ENCODE measurements around the gene ISCA1.

The ISCA1 gene

DNA sequence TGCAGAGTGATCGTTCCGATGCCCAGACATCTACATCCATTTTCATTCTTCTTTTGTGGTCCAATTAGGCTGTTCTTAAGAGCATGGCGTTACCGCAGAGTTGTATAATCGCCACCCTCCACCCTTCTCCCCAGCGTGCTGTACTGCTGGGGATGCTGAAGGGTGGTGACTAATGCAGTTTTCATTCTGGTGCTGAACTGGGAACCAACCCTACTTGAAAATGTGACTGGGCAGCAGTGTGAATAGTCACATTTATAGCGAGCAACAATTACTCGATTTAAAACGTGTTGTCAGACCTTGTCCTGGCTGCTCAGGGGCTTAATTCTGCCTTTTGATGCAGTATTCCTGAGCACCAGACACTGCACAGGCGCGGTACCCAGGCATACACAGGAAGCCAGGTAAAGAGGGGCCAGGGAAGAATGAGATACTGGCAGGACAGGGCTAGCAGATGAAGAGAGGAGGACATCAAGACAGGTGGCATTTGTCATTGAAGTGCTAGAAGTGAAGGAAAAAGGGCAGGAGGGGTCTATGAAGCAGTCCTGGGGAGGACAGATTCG is 719 bp upstream of the ISCA1 start:
- DNase-seq = peak; percentile 67

- DNase-seq = no peak
These were observed 703 bp downstream of the ISCA1 start for GRCh38 chr9:86281593-86282076.

GRCh38 chr9:86280580-86280979 is 1.8 kb downstream of the ISCA1 start:
- no peak for DNase-seq

DNA sequence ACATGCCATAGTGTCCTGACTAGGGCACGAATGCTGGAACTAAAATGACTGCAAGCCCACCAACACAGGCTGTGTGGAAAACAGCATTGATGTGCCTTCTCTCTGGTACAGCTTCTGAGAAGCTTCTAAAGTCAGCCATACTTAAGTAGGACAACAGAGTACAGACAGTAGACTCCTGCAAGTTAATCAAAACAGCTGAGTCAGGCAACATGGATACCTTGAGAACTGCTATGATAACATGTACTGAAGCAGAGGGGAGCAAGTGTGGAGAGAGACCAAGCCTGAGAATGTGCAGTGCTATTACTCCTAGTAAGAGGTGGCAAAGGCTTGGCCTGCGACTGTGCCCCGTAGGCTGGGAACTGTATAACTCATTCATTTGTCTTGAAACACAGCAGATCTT is 2.5 kb downstream of the ISCA1 start:
- no peak for DNase-seq

- DNase-seq = no peak
These were observed 5.3 kb downstream of the ISCA1 start for GRCh38 chr9:86277072-86277471.

GRCh38 chr9:86275962-86276361 is 6.4 kb downstream of the ISCA1 start:
- no peak for DNase-seq

- DNase-seq = no peak
These were observed 7.3 kb downstream of the ISCA1 start for GRCh38 chr9:86274821-86275643.

- no peak for DNase-seq
These were observed 10.1 kb downstream of the ISCA1 start for GRCh38 chr9:86272221-86272620.

DNA sequence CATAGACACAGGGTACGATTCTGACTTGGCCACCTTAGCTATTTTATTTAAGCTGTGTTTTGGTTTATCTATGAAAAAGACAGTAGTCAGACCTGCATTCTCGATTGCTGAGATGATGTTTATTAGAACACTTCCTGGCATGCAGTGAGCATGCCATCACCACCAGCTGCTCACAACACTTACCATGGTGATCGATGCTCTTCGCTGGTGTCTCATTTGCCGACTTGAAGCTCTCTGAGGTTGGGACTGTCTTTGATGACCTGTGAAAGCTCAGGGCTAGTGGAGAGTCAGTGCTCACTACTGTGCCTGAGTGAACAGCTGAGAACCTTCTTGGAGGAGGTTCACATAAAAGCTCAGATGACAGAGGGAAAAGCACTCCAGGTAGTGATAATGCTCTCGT is 18.5 kb downstream of the ISCA1 start:
- no peak for DNase-seq

DNA sequence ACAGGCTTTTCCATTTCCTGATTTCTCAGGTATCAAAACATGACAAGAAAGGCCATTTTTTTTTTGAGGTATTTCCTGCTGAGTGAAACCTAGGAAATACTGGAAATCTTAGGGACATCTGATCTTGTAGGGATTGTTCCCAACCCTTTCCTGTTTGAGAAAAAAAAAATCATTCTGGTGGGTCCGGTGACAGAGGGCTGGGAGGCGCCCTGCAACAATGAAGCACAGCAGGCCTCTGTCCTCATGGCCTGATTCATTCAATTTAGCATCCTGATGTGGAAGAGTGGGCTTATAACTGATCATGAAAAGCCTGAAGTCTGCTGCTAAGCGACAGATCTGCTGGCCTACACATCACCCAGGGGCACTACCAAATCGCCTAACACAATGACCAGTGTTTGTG is 19.8 kb downstream of the ISCA1 start:
- DNase-seq = no peak

GRCh38 chr9:86259557-86259956 is 22.8 kb downstream of the ISCA1 start, which contains the start of gene C9orf153:
TSS of gene C9orf153 (minus strand) at chr9:86259657. CDS start at chr9:86229603, 30,054 bp downstream.
- no peak for DNase-seq

GRCh38 chr9:86257391-86257790 is 24.9 kb downstream of the ISCA1 start:
- DNase-seq = no peak

DNA sequence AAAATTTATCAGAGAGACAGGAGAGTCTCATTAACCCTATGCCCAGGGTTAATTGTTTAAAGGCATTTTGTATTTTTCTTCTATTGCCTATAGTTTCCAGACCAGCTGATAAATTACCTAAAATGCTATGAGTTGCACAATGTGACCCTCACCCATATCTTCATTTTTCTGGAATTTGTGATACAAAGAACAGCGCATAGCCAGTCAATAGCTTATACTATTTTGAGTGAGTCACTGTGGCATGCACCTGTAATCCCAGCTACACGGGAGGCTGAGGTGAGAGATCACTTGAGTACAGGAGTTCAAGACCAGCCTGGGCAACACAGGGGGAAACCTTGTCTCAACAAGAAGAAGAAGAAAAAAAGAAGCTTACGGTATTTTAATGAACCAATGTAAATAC is 25.7 kb downstream of the ISCA1 start:
- DNase-seq = no peak

GRCh38 chr9:86253577-86253976 is 28.8 kb downstream of the ISCA1 start:
- DNase-seq = no peak

DNA sequence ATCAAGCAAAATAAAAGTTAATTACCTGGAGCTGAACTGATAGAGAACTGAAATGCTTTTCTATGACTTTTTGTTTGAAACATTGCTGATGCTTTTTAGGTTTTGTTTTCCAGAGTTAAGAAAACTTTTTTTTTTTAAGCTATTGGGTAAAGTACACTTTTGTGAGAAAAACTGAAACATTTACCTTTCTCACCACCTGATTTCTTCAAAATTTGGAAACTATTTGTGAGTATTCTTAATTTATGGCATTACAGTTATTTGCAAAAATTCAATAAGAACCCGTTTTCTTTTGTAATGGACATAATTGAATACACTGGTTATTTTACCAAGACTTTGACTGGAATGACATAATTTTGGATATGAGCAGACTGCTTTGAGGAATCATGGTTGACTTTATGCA is 29.5 kb downstream of the ISCA1 start:
- no peak for DNase-seq

DNA sequence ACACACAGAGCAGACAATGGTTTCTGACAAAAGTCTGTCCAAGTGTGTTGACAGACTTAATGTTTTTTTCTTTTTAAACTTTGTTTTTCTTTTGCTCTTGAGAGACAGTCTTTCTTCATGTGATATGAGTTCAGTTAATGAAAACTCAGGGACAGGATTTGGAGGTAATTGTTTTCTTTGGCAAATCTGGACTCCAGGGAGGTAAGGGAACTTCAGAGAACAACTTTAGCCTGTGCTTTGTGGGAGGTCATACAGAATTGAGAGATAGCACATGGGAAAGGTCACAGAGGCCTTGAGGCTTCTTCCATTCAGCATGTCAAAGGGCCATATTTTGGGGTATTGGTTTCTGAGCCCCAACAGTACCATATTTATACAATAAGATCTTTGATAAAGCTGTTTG is 32.2 kb downstream of the ISCA1 start:
- no peak for DNase-seq

DNA sequence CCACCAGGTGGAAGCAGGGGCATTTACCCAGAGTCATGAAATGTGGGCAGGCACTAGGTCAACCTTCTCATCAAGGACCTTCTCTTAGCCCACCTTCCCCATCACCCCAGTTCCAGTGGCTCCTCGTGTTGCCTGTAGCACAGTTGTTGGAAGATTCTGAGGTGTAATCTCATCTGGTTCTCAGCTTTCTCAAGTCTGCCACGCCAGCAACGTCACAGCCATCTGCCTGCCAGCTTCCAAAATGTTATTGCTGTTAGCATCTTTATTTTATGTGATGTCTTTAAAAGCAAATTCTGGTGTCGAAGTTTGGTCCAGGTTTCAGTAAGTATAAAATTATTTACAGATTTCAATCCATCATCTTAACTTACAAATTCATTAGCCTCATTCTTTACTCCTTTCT is 33.6 kb downstream of the ISCA1 start:
- no peak for DNase-seq

GRCh38 chr9:86246752-86247161 is 35.6 kb downstream of the ISCA1 start:
- DNase-seq = no peak

DNA sequence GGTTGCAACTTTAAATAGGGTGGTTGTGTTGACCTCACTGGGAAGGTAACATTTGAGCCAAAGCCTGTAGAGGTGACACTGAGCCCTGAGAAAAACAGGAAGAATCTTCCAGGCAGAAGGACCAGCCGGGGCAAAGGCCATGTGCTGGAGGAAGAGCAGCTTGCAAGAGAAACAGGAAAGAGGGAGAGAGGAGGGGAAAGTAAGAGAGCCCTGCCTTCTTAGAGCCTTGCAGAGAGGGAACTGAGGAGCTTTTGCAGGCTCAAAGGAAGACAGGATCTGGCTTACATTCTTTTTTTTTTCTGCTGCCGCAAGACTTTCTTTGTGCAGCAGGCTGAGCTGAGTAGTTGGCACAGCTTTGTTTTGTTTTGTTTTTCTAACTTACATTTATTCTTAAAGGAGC is 40.3 kb downstream of the ISCA1 start:
- DNase-seq = no peak

GRCh38 chr9:86241216-86241615 is 41.1 kb downstream of the ISCA1 start:
- no peak for DNase-seq

DNA sequence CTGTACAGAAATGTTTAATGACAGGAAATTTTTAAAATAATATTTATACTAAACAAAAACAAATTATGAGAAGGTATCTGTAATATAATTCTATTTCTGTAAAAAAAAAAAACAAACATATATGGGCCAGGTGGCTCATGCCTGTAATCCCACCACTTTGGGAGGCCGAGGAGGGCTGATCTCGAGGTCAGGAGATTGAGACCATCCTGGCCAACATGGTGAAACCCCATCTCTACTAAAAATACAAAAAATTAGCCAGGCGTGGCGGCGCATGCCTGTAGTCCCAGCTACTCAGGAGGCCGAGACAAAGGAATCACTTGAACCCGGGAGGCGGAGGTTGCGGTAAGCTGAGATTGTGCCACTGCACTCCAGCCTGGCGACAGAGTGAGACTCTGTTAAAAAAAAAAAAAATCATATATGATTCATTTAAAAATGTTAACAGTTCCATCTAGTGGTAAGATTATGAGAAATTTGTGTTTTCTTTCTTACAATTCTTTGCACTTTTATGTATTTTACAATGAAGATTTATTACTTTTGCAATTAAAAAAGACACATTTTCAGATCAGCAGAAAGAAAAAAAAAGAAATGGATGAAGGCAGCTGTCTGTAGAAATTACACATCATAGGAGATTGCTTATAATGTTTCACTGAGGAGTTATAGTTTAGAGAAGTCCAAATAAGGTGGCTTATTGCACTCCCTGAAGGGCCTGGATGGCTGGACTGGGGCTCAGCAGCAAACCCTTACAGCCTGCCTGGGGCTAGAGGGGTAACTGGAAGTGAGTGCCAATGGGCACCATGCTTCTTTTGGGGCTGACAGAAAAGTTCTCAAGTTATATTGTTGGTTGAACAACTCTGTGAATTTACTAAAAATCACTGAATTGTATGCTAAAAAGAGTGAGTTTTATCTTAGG is 43.2 kb downstream of the ISCA1 start:
- no peak for DNase-seq

- no peak for DNase-seq
These were observed 51.5 kb downstream of the ISCA1 start for GRCh38 chr9:86230858-86231257.

DNA sequence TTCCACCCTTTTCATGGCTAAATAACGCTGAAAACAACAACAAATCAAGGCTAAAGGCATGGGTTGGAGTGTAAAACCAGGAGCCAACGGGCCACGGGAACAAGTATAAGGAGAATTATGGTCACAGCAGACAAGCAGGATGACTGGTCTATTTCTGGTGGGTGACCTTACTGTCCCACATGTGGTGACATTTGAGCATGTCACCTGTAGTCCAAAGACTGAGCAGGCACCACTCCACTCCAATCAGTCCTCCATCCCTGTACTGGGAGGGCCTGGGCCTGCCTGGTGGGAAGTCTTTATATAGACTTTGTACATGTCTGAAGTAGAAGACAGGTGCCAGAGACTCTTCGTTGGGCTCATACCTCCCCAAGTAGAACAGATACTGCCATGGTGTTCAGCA is 59.7 kb downstream of the ISCA1 start:
- no peak for DNase-seq

DNA sequence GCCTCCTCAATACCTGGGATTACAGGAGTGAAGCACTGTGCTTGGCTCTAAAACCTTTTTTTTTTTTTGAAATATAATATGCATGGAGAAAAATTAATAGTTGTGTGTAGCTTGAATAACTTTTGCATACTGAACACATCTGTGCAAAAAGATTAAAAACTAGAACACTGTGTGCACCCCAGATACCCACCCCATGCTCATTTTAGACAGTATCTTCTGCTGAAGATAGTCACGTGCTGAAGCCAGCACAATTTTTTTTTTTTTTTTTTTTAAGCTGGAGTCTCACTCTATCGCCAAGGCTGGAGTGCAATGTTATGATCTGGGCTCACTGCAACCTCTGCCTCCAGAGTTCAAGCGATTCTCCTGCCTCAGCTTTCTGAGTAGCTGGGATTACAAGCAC is 62.7 kb downstream of the ISCA1 start:
- no peak for DNase-seq

Data from NCI-H1436 treated with DMSO at 0.1 percent for 48 hours (cell line).